Activated CD8-positive, alpha-beta memory T cell treated with anti-CD3 and anti-CD28 coated beads, Interleukin-2, amount 50 U/mL, for 4 hours (primary cell): ENCODE results near the gene OXT.
"Not testable (repeated sequence)": the region's sequence is repeated elsewhere in the genome, so short reads cannot be mapped to it uniquely, and the experiment has no call there.

ENCODE experiments used
- DNase-seq: peaks from one replicate; pipeline ENCODE4 v3.0.0-alpha.2; 2020

Gene OXT

GRCh38 chr20:3051385-3052019 is 19.9 kb upstream of the OXT start:
- no peak for DNase-seq

GRCh38 chr20:3059489-3059888 is 11.9 kb upstream of the OXT start:
- DNase-seq: no peak

- DNase-seq: not testable (repeated sequence)
Observed at GRCh38 chr20:3064119-3064518, 7.3 kb upstream of the OXT start.

GRCh38 chr20:3067139-3068014 is 4.0 kb upstream of the OXT start:
- no peak for DNase-seq

GRCh38 chr20:3068075-3068474 is 3.3 kb upstream of the OXT start:
- no peak for DNase-seq

- DNase-seq: peak; percentile 54
Observed at GRCh38 chr20:3068986-3069900, 2.2 kb upstream of the OXT start.

GRCh38 chr20:3070725-3071124 is 695 bp upstream of the OXT start:
- no peak for DNase-seq

GRCh38 chr20:3071266-3071609 is 182 bp upstream of the OXT start:
- no peak for DNase-seq

GRCh38 chr20:3072530-3073250 is 1.3 kb downstream of the OXT start:
- no peak for DNase-seq

GRCh38 chr20:3073251-3073643 is 1.8 kb downstream of the OXT start:
- DNase-seq: not testable (repeated sequence)

- DNase-seq: no peak
Observed at GRCh38 chr20:3074812-3075211, 3.4 kb downstream of the OXT start.

GRCh38 chr20:3075315-3075714 is 3.9 kb downstream of the OXT start:
- not testable (repeated sequence) for DNase-seq

- no peak for DNase-seq
Observed at GRCh38 chr20:3077618-3078134, 6.3 kb downstream of the OXT start.

GRCh38 chr20:3080939-3081388 is 9.5 kb downstream of the OXT start:
- no peak for DNase-seq

GRCh38 chr20:3081641-3082040 is 10.2 kb downstream of the OXT start:
- no peak for DNase-seq

- no peak for DNase-seq
Observed at GRCh38 chr20:3082306-3082951, 11.0 kb downstream of the OXT start.

GRCh38 chr20:3082955-3083952 is 11.8 kb downstream of the OXT start:
- DNase-seq: no peak

GRCh38 chr20:3084283-3084985 is 13.0 kb downstream of the OXT start, which contains the start of gene AVP:
AVP (minus strand) TSS chr20:3084724; CDS start chr20:3084674, 50 bp downstream.
- no peak for DNase-seq

GRCh38 chr20:3084986-3085360 is 13.6 kb downstream of the OXT start:
- no peak for DNase-seq

GRCh38 chr20:3085571-3086072 is 14.2 kb downstream of the OXT start:
- no peak for DNase-seq
